Karpas-422 (cell line): Measurements from ENCODE around the gene HELB. TPM values are rescaled to one million over a fixed set of nuclear protein-coding genes. Genes with fewer than 3 reads are reported as not detected.

Experiments used
- DNase-seq: peaks from one replicate; pipeline ENCODE4 v3.0.0-alpha.2; 2015
- H2AFZ ChIP-seq: fragments of 200-600 bp; sonication (generic); 2 replicates; pipeline ENCODE4 v1.6.1; 2014; ENCODE audit warnings: antibody characterized with exemption, low read length, mixed read lengths
- H3K27ac ChIP-seq: fragments of 200-600 bp; sonication (generic); 2 replicates; pipeline ENCODE4 v1.5.1; 2014; ENCODE audit warnings: mild to moderate bottlenecking, low read length, moderate library complexity
- H3K27me3 ChIP-seq: fragments of 200-600 bp; sonication (generic); 2 replicates; pipeline ENCODE4 v1.6.1; 2014; ENCODE audit warnings: low read length, mixed read lengths
- H3K36me3 ChIP-seq: fragments of 200-600 bp; sonication (generic); 2 replicates; pipeline ENCODE4 v1.6.1; 2014; ENCODE audit warnings: low read length, mixed read lengths; ENCODE audit not compliant: insufficient read depth
- H3K4me1 ChIP-seq: fragments of 200-600 bp; sonication (generic); 2 replicates; pipeline ENCODE4 v1.6.1; 2014; ENCODE audit warnings: mild to moderate bottlenecking, low read length, mixed read lengths
- H3K4me2 ChIP-seq: fragments of 200-600 bp; sonication (generic); 2 replicates; pipeline ENCODE4 v1.6.1; 2014; ENCODE audit warnings: low read length, low read depth, mild to moderate bottlenecking; ENCODE audit not compliant: poor library complexity, severe bottlenecking
- H3K4me3 ChIP-seq: fragments of 200-600 bp; sonication (generic); 2 replicates; pipeline ENCODE4 v1.5.1; 2014; ENCODE audit warnings: mild to moderate bottlenecking, antibody characterized with exemption, low read length, mixed read lengths
- H3K79me2 ChIP-seq: fragments of 200-600 bp; sonication (generic); 2 replicates; pipeline ENCODE4 v1.6.1; 2014; ENCODE audit warnings: mild to moderate bottlenecking, low read length, mixed read lengths
- H3K9ac ChIP-seq: fragments of 200-600 bp; sonication (generic); 2 replicates; pipeline ENCODE4 v1.6.0; 2014; ENCODE audit warnings: low read length
- H3K9me2 ChIP-seq: fragments of 200-600 bp; sonication (generic), shearing (Covaris generic); replicated peaks from 2 replicates; pipeline ENCODE4 v1.6.0; 2014; ENCODE audit warnings: mild to moderate bottlenecking, low read length, moderate library complexity; ENCODE audit not compliant: insufficient read depth
- H3K9me3 ChIP-seq: fragments of 300-700, 200-600 bp; sonication (generic); 2 replicates; pipeline ENCODE4 v1.6.1; 2014; ENCODE audit warnings: low read length, mixed read lengths
- H4K20me1 ChIP-seq: fragments of 200-600 bp; sonication (generic); 2 replicates; pipeline ENCODE4 v1.6.1; 2014; ENCODE audit warnings: mild to moderate bottlenecking, antibody characterized with exemption, low read length, low read depth; ENCODE audit not compliant: insufficient read depth
- total RNA-seq: library from RNA; depleted of rRNA; stranded (reverse); fragments of >200 nt; shearing (Covaris generic); gene quantifications from 2 replicates; pipeline ENCODE4 v1.2.3, GENCODE V29; 2014; ENCODE audit warnings: low replicate concordance

Gene HELB
- total RNA-seq, 1 experiment from 2014 or later = 7.7 TPM

GRCh38 chr12:66304296-66304900, 2.1 kb downstream of the HELB start:
- no peaks in the 10 kb centered on the region for H3K36me3 ChIP-seq
- no peaks in the 10 kb centered on the region for H3K9me3 ChIP-seq
- H3K79me2 ChIP-seq = peaks cover 11% of the 10 kb centered on the region
- H3K9ac ChIP-seq = peak overlapping the region; percentile 19; the same call in 1 of the 2 replicates
- no peak for DNase-seq
- no peaks in the 10 kb centered on the region for H3K27me3 ChIP-seq
- no peaks in the 10 kb centered on the region for H3K9me2 ChIP-seq
- peaks cover 23% of the 10 kb centered on the region for H3K4me1 ChIP-seq
- no peak overlapping the region for H3K27ac ChIP-seq
- H3K4me3 ChIP-seq = no peak overlapping the region
- H2AFZ ChIP-seq = no peak overlapping the region
- H4K20me1 ChIP-seq = no peaks in the 10 kb centered on the region
- H3K4me2 ChIP-seq = peak overlapping the region; percentile 83

DNA sequence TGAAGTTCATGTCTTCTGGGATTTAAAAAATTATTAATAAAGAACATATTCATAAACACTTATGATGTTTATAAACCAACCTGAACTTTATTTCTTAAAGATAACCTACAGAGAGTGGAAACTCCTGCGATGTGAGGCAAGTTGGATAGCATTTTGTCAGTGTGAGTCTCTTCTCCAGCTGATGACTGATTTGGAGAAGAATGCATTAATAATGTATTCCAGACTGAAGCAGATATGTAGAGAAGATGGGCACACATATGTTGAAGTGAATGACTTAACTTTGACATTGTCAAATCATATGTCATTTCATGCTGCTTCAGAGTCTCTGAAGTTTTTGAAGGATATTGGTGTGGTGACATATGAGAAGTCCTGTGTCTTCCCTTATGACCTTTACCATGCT, 7.3 kb downstream of the HELB start:
- no peak overlapping the region for H3K27ac ChIP-seq
- H3K4me1 ChIP-seq = no peaks in the 10 kb centered on the region
- no peak overlapping the region for H3K4me2 ChIP-seq
- peaks cover 8% of the 10 kb centered on the region; the same call in 1 of the 2 replicates for H3K79me2 ChIP-seq
- H3K9ac ChIP-seq = no peak overlapping the region
- no peaks in the 10 kb centered on the region for H3K9me2 ChIP-seq
- H4K20me1 ChIP-seq = no peaks in the 10 kb centered on the region
- H3K27me3 ChIP-seq = no peaks in the 10 kb centered on the region
- DNase-seq = no peak
- H2AFZ ChIP-seq = no peak overlapping the region
- H3K36me3 ChIP-seq = peaks cover 4% of the 10 kb centered on the region; the same call in 1 of the 2 replicates
- H3K9me3 ChIP-seq = no peaks in the 10 kb centered on the region
- H3K4me3 ChIP-seq = no peak overlapping the region

DNA sequence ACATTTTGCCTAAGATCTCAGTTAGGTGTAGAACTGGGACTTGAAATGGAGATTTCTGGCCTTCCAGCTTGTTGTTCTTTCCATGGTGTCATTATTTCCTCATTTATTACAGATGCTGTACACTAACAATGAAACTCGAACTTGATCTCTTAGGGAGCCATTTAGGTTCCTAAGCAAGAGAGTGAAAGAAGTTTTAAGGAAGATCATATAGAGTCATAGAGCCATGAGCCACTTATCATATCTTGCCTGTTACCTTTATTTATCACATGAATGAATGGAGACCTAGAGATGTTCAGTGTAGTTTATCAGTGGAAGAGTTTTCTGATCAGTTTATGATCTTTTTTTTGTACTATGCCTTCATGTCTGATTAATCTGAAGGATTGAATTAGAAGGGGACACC, 9.9 kb downstream of the HELB start:
- Histone ChIP-seq H3K27ac (no peak overlapping the region), H3K4me2 (no peak overlapping the region), H4K20me1 (no peaks in the 10 kb centered on the region), H3K27me3 (no peaks in the 10 kb centered on the region), H3K79me2 (0 out of 2 replicates have a peak, but pooled peaks cover 6% of the 10 kb centered on the region), H3K4me3 (no peak overlapping the region), H3K36me3 (peaks cover 4% of the 10 kb centered on the region; the same call in 1 of the 2 replicates), H2AFZ (no peak overlapping the region), H3K4me1 (no peaks in the 10 kb centered on the region), H3K9me2 (no peaks in the 10 kb centered on the region), H3K9me3 (no peaks in the 10 kb centered on the region), H3K9ac (no peak overlapping the region)
- no peak for DNase-seq

DNA sequence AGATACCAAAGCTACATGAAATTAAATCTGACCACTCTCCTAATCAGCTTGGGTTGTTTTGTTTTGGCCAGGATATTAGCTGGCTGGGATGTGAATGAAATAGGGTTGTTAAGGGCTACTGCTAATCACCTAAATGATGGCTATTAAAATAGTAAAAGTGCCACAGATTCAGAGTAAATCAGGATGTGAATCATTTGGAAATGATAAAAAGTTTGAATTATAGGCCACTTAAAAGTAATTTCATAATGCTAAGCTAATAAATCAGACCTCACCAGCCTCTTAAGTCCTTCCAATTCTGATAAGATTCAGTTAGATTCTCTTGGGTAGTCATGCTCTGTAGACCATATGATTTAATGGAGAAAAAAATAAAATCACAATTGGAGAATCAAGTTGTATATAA, 12.0 kb downstream of the HELB start:
- Histone ChIP-seq H3K79me2 (0 out of 2 replicates have a peak, but pooled peaks cover 6% of the 10 kb centered on the region), H4K20me1 (no peaks in the 10 kb centered on the region), H3K27me3 (no peaks in the 10 kb centered on the region), H3K4me1 (no peaks in the 10 kb centered on the region), H3K9me3 (no peaks in the 10 kb centered on the region), H3K36me3 (peaks cover 4% of the 10 kb centered on the region; the same call in 1 of the 2 replicates), H3K27ac (no peak overlapping the region), H3K4me2 (no peak overlapping the region), H2AFZ (no peak overlapping the region), H3K9ac (no peak overlapping the region), H3K4me3 (no peak overlapping the region), H3K9me2 (no peaks in the 10 kb centered on the region)
- no peak for DNase-seq

GRCh38 chr12:66319266-66319954, 17.1 kb downstream of the HELB start:
- H3K79me2 ChIP-seq = no peaks in the 10 kb centered on the region
- H3K27ac ChIP-seq = no peak overlapping the region
- no peaks in the 10 kb centered on the region for H3K9me3 ChIP-seq
- no peak for DNase-seq
- no peak overlapping the region for H2AFZ ChIP-seq
- no peak overlapping the region for H3K4me3 ChIP-seq
- H3K9ac ChIP-seq = no peak overlapping the region
- no peaks in the 10 kb centered on the region for H4K20me1 ChIP-seq
- no peaks in the 10 kb centered on the region for H3K9me2 ChIP-seq
- no peak overlapping the region for H3K4me2 ChIP-seq
- H3K36me3 ChIP-seq = no peaks in the 10 kb centered on the region
- no peaks in the 10 kb centered on the region for H3K27me3 ChIP-seq
- no peaks in the 10 kb centered on the region for H3K4me1 ChIP-seq

- H3K4me1 ChIP-seq = no peaks in the 10 kb centered on the region
- no peak overlapping the region for H3K4me2 ChIP-seq
- no peak for DNase-seq
- H3K9ac ChIP-seq = no peak overlapping the region
- no peak overlapping the region for H3K27ac ChIP-seq
- H2AFZ ChIP-seq = no peak overlapping the region
- no peak overlapping the region for H3K4me3 ChIP-seq
- H3K9me2 ChIP-seq = no peaks in the 10 kb centered on the region
- no peaks in the 10 kb centered on the region for H3K79me2 ChIP-seq
- H3K36me3 ChIP-seq = no peaks in the 10 kb centered on the region
- H3K27me3 ChIP-seq = no peaks in the 10 kb centered on the region
- H4K20me1 ChIP-seq = no peaks in the 10 kb centered on the region
- H3K9me3 ChIP-seq = no peaks in the 10 kb centered on the region
Measured at GRCh38 chr12:66320996-66321395, 18.7 kb downstream of the HELB start.

- Histone ChIP-seq H3K4me3 (no peak overlapping the region), H3K9ac (no peak overlapping the region), H3K79me2 (no peaks in the 10 kb centered on the region), H3K27me3 (no peaks in the 10 kb centered on the region), H3K36me3 (no peaks in the 10 kb centered on the region), H3K4me2 (no peak overlapping the region), H3K4me1 (no peaks in the 10 kb centered on the region), H3K9me3 (no peaks in the 10 kb centered on the region), H2AFZ (no peak overlapping the region), H3K9me2 (no peaks in the 10 kb centered on the region), H3K27ac (no peak overlapping the region), H4K20me1 (no peaks in the 10 kb centered on the region)
- no peak for DNase-seq
Measured at GRCh38 chr12:66321435-66321834, 19.1 kb downstream of the HELB start.

GRCh38 chr12:66323017-66323416, 20.7 kb downstream of the HELB start:
- no peak overlapping the region for H3K9ac ChIP-seq
- no peaks in the 10 kb centered on the region for H3K36me3 ChIP-seq
- no peak overlapping the region for H3K4me3 ChIP-seq
- no peak overlapping the region for H3K27ac ChIP-seq
- H3K4me2 ChIP-seq = no peak overlapping the region
- no peaks in the 10 kb centered on the region for H4K20me1 ChIP-seq
- H3K9me3 ChIP-seq = no peaks in the 10 kb centered on the region
- no peak overlapping the region for H2AFZ ChIP-seq
- no peaks in the 10 kb centered on the region for H3K27me3 ChIP-seq
- H3K9me2 ChIP-seq = no peaks in the 10 kb centered on the region
- no peaks in the 10 kb centered on the region for H3K79me2 ChIP-seq
- no peaks in the 10 kb centered on the region for H3K4me1 ChIP-seq
- no peak for DNase-seq
